Psoas muscle (tissue), 8 donors: Measurements from ENCODE around the gene SLC23A2. TPM values are rescaled to one million over a fixed set of nuclear protein-coding genes. Genes with fewer than 3 reads are reported as not detected.
"Not testable (repeated sequence)": the region's sequence is repeated elsewhere in the genome, so short reads cannot be mapped to it uniquely, and the experiment has no call there.

Source experiments
- ATAC-seq, 4 donors: fragments of 200-7000 bp; cut with Tn5 transposase; one replicate each; pipeline ENCODE4 v1.9.1; 2020; ENCODE audit warnings: moderate library complexity in 3 of 4, mild to moderate bottlenecking in 2 of 4
- DNase-seq, 2 donors: peaks; one replicate each; pipeline ENCODE4 v3.0.0-alpha.2; 2020
- H3K27ac ChIP-seq: fragments of 200-600 bp; one replicate; pipeline ENCODE4 v1.8.0; 2022
- H3K27me3 ChIP-seq, 3 donors: fragments of 200-600 bp in 1 of 3; one replicate each; pipeline versions ENCODE4 v1.6.1 to v1.8.0; 2013 to 2022; ENCODE audit warnings: low read length in 2 of 3, mild to moderate bottlenecking in 2 of 3, moderate library complexity in 1 of 3; ENCODE audit not compliant: insufficient read depth in 3 of 3
- H3K36me3 ChIP-seq, 2 donors: fragments of 200-600 bp in 1 of 2; one replicate each; pipeline versions ENCODE4 v1.6.1 to v1.8.0; 2013 to 2022; ENCODE audit warnings: low read depth in 1 of 2, mild to moderate bottlenecking in 1 of 2, moderate library complexity in 1 of 2; ENCODE audit not compliant: insufficient read depth in 1 of 2
- H3K4me1 ChIP-seq: fragments of 200-600 bp; one replicate; pipeline ENCODE4 v1.8.0; 2022
- H3K4me3 ChIP-seq: fragments of 200-600 bp; one replicate; pipeline ENCODE4 v1.8.0; 2022; ENCODE audit warnings: mild to moderate bottlenecking
- H3K9me3 ChIP-seq: fragments of 200-600 bp; one replicate; pipeline ENCODE4 v1.8.0; 2022
- CTCF ChIP-seq: fragments of 200-600 bp; IDR thresholded peaks from one replicate; pipeline ENCODE4 v1.8.0; 2022; ENCODE audit warnings: antibody characterized with exemption
- WGBS, 3 donors: extraction: QIAGEN DNeasy Blood & Tissue Kit; methylation state at CpG; one replicate each; pipeline versions ENCODE4 v1.1.6 to v1.1.7; 2013; 5-methylcytosine and 5-hydroxymethylcytosine counted together
- intact Hi-C, 2 donors: fragments of 100-400 bp; cut with DNase I; formaldehyde crosslinking; loops; one replicate each; pipeline versions ENCODE4 v1.11.0 to v1.14.2; 2022
- polyA plus RNA-seq, 3 donors: library from polyadenylated mRNA; stranded (reverse); fragments of 200-250 nt; gene quantifications; one replicate each; pipeline ENCODE4 v1.2.3, GENCODE V29; 2013
- total RNA-seq, 4 donors: library from RNA; stranded (reverse); fragmentation: NEBNext Ultra II Directional in 2 of 4; extraction: Animal tissue kit (Norgen Biotek cat#: 25700) in 2 of 4; gene quantifications; one replicate each; pipeline versions ENCODE4 v1.2.1 to v1.2.4, GENCODE V29; 2021 to 2023
- donor health status: healthy with polysubstance abuse.
- donor health status: DM: no; HTN: no; CAD: no; lungs with moderate emphysema.
- donor health status: Bipolar disorder and iron deficiency.
- donor health status: healthy.
- donor health status: DM: yes; HTN: yes; CAD: no.
- donor health status: DM: no; HTN: no; CAD: no.
- donor health status: DM: no; HTN: no; CAD: no.
- donor health status: DM: yes; HTN: yes; CAD: no.

Gene SLC23A2
- total and polyA plus RNA-seq, 7 donors: 0.87 to 4.9 (median 3.4) TPM

GRCh38 chr20:5041433-5041832, 40.1 kb upstream of the SLC23A2 start:
- H3K9me3 ChIP-seq: no peaks in the 10 kb centered on the region
- WGBS, 3 donors: 37 to 48% (median 46%) methylated on average over 3 of the region's 3 CpGs
- H3K4me3 ChIP-seq: no peak overlapping the region
- H3K27me3 ChIP-seq: no peaks in the 10 kb centered on the region
- no peak overlapping the region for H3K27ac ChIP-seq
- no peaks in the 10 kb centered on the region for H3K36me3 ChIP-seq
- no peak for ATAC-seq
- no peak for TF ChIP-seq CTCF
- intact Hi-C loops: no loop called here
- no peaks in the 10 kb centered on the region for H3K4me1 ChIP-seq
- no peak for DNase-seq

- WGBS, 3 donors: 78 to 85% (median 79%) methylated on average over 4 of the region's 4 CpGs
- Histone ChIP-seq H3K36me3 (no peaks in the 10 kb centered on the region), H3K27ac (no peak overlapping the region), H3K9me3 (no peaks in the 10 kb centered on the region), H3K4me1 (no peaks in the 10 kb centered on the region), H3K27me3 (no peaks in the 10 kb centered on the region), H3K4me3 (no peak overlapping the region)
- DNase-seq (no peak), ATAC-seq (no peak)
- TF ChIP-seq CTCF: no peak
- intact Hi-C loops: no loop called here
Measured at GRCh38 chr20:5040345-5040744, 39.0 kb upstream of the SLC23A2 start.

DNA sequence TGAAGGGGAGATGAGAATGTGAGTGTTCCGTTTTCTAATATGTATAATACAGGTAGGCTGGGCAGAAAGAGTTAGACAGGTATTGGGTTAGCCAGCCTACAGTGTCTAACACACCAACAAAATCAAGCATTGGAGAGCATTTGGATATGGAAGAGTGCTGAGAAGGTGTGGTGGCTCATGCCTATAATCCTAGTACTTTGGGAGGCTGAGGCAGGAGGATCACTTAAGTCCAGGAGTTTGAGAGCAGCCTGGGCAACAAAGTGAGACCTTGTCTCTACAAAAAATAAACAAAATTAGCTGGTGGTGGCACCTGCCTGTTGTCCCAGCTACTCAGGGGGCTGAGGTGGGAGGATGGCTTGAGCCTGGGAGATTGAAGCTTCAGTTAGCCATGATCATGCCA, 38.6 kb upstream of the SLC23A2 start:
- intact Hi-C loops: no loop called here
- DNase-seq: no peak

DNA sequence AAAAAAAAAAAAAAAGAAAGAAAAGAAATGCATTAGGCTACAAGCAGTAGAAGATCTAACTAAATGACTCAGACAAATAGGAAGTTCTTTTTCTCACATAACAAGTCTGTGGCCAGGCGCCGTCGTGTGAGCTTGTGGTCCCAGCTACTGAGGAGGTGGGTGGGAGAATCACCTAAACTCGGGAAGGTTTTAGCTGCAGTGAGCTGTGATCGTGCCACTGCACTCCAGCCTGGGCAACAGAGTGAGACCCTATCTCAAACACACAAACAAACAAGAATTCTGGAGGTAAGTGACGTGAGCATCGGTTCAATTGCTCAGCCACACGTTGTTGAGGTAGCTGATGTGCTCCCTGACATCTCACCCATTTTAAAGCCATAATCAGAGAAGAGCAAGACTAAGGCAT, 37.9 kb upstream of the SLC23A2 start:
- Histone ChIP-seq H3K36me3 (no peaks in the 10 kb centered on the region), H3K27me3 (no peaks in the 10 kb centered on the region), H3K4me1 (no peaks in the 10 kb centered on the region), H3K9me3 (no peaks in the 10 kb centered on the region), H3K4me3 (no peak overlapping the region), H3K27ac (no peak overlapping the region)
- intact Hi-C loops: no loop called here
- 59 to 78% (median 66%) methylated on average over 8 of the region's 8 CpGs for WGBS, 3 donors
- TF ChIP-seq CTCF: no peak
- no peak for DNase-seq
- no peak for ATAC-seq

More for the DNA sequence above, 38.6 kb upstream of the SLC23A2 start:
- 81 to 89% (median 88%) methylated on average over 1 of the region's 1 CpG for WGBS, 3 donors
- H3K4me3 ChIP-seq: no peak overlapping the region
- no peaks in the 10 kb centered on the region for H3K27me3 ChIP-seq
- H3K9me3 ChIP-seq: no peaks in the 10 kb centered on the region
- no peaks in the 10 kb centered on the region for H3K36me3 ChIP-seq
- H3K4me1 ChIP-seq: no peaks in the 10 kb centered on the region
- no peak overlapping the region for H3K27ac ChIP-seq
- TF ChIP-seq CTCF: no peak
- no peak for ATAC-seq

GRCh38 chr20:5036828-5037227, 35.5 kb upstream of the SLC23A2 start:
- WGBS, 3 donors: 72 to 78% (median 73%) methylated on average over 2 of the region's 2 CpGs
- no peak for DNase-seq

DNA sequence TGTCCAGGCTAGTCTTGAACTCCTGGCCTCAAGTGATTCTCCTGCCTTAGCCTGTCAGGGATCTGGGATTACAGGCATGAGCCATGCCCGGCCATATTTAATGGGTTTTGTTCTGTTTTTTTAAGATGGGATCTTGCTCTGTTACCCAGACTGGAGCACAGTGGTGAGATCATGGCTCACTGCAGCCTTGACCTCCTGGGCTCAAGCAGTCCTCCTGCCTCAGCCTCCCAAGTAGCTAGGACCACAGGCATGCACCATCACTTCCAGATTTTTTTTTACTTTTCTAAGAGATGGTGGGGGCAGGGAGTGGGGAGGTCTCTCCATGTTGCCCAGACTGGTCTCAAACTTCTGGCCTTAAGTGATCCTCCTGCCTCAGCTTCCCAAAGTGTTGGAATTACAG, 34.2 kb upstream of the SLC23A2 start:
- H3K9me3 ChIP-seq, H3K4me3 ChIP-seq, H3K4me1 ChIP-seq, DNase-seq, H3K27ac ChIP-seq, H3K36me3 ChIP-seq, H3K27me3 ChIP-seq, ATAC-seq, intact Hi-C loops: not testable (repeated sequence)
- 64 to 77% (median 75%) methylated on average over 1 of the region's 1 CpG for WGBS, 3 donors

More at GRCh38 chr20:5036828-5037227, 35.5 kb upstream of the SLC23A2 start:
- no peak for TF ChIP-seq CTCF
- H3K9me3 ChIP-seq: no peaks in the 10 kb centered on the region
- H3K4me1 ChIP-seq: no peaks in the 10 kb centered on the region
- no peak for ATAC-seq
- H3K36me3 ChIP-seq: no peaks in the 10 kb centered on the region
- no peak overlapping the region for H3K4me3 ChIP-seq
- intact Hi-C loops: no loop called here
- no peak overlapping the region for H3K27ac ChIP-seq
- H3K27me3 ChIP-seq: no peaks in the 10 kb centered on the region
